Colonic mucosa (tissue), 4 donors: ENCODE results near the gene MPHOSPH6. TPM values are rescaled to one million over a fixed set of nuclear protein-coding genes. Genes with fewer than 3 reads are reported as not detected.

ENCODE experiments used
- DNase-seq: peaks from one replicate; pipeline ENCODE4 v3.0.0-alpha.2; 2020
- H3K27ac ChIP-seq: fragments of 200-600 bp; one replicate; pipeline ENCODE4 v1.8.0; 2021
- H3K27me3 ChIP-seq: fragments of 200-600 bp; one replicate; pipeline ENCODE4 v1.8.0; 2021
- H3K36me3 ChIP-seq: fragments of 200-600 bp; one replicate; pipeline ENCODE4 v1.8.0; 2021
- H3K4me1 ChIP-seq: fragments of 200-600 bp; one replicate; pipeline ENCODE4 v1.8.0; 2021; ENCODE audit warnings: mild to moderate bottlenecking
- H3K4me3 ChIP-seq: fragments of 200-600 bp; one replicate; pipeline ENCODE4 v1.8.0; 2021
- H3K9ac ChIP-seq, 2 donors: one replicate each; pipeline ENCODE4 v1.7.0; 2013; ENCODE audit warnings: control low read depth in 2 of 2, low read depth in 2 of 2, low read length in 2 of 2
- H3K9me3 ChIP-seq: fragments of 200-600 bp; one replicate; pipeline ENCODE4 v1.8.0; 2021
- CTCF ChIP-seq: fragments of 200-600 bp; IDR thresholded peaks from one replicate; pipeline ENCODE4 v1.8.0; 2022; ENCODE audit warnings: antibody characterized with exemption, mild to moderate bottlenecking
- intact Hi-C: fragments of 100-400 bp; cut with DNase I; formaldehyde crosslinking; loops from one replicate; pipeline ENCODE4 v1.14.1; 2022
- total RNA-seq, 2 donors: library from RNA; stranded (reverse); fragmentation: NEBNext Ultra II Directional in 1 of 2; extraction: Animal tissue kit (Norgen Biotek cat#: 25700) in 1 of 2; gene quantifications; one replicate each; pipeline ENCODE4 v1.2.1, GENCODE V29; 2021
- donor health status: healthy.
- donor health status: DM: no; HTN: no; CAD: no.
- donor health status: DM: no; HTN: no; CAD: no.

MPHOSPH6 gene
- total RNA-seq, 2 donors from 2014 or later: 18.1 to 22.8 TPM

DNA sequence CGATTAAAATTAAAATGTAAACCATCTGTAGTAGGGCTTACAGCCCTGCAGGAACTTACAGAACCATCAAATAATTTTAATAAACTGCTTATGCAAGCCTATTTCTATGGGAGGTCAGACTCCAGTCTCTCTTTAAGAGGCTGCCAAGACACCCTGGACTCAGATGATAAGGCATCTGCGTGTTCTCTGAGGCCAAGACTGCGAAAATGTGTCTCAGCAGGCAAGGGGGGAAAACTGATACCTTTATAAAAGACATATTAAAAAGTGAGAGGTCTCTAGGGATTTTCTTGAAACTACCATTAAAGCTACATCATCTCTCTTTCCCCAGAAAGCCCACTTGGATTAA lies 32.2 kb downstream of the MPHOSPH6 start:
- intact Hi-C loops: no loop called here
- Histone ChIP-seq H3K27me3 (no peaks in the 10 kb centered on the region), H3K36me3 (no peaks in the 10 kb centered on the region), H3K27ac (no peak overlapping the region), H3K9ac (no peak overlapping the region), H3K4me1 (no peaks in the 10 kb centered on the region), H3K4me3 (no peak overlapping the region), H3K9me3 (no peaks in the 10 kb centered on the region)
- no peak for TF ChIP-seq CTCF
- DNase-seq: no peak

GRCh38 chr16:82136956-82137821 lies 32.8 kb downstream of the MPHOSPH6 start:
- TF ChIP-seq CTCF: no peak
- Histone ChIP-seq H3K27ac (no peak overlapping the region), H3K4me1 (no peaks in the 10 kb centered on the region), H3K9ac (no peak overlapping the region), H3K36me3 (no peaks in the 10 kb centered on the region), H3K9me3 (no peaks in the 10 kb centered on the region), H3K4me3 (no peak overlapping the region), H3K27me3 (no peaks in the 10 kb centered on the region)
- DNase-seq: no peak
- intact Hi-C loops: no loop called here

GRCh38 chr16:82135844-82136243 lies 34.2 kb downstream of the MPHOSPH6 start:
- intact Hi-C loops: no loop called here
- no peaks in the 10 kb centered on the region for H3K9me3 ChIP-seq
- H3K4me1 ChIP-seq: no peaks in the 10 kb centered on the region
- no peak overlapping the region for H3K9ac ChIP-seq
- H3K36me3 ChIP-seq: no peaks in the 10 kb centered on the region
- TF ChIP-seq CTCF: no peak
- no peak for DNase-seq
- no peak overlapping the region for H3K4me3 ChIP-seq
- no peak overlapping the region for H3K27ac ChIP-seq
- H3K27me3 ChIP-seq: no peaks in the 10 kb centered on the region

- Histone ChIP-seq H3K4me1 (no peaks in the 10 kb centered on the region), H3K9me3 (no peaks in the 10 kb centered on the region), H3K27me3 (no peaks in the 10 kb centered on the region), H3K36me3 (no peaks in the 10 kb centered on the region), H3K9ac (no peak overlapping the region), H3K27ac (no peak overlapping the region), H3K4me3 (no peak overlapping the region)
- intact Hi-C loops: no loop called here
- no peak for DNase-seq
- no peak for TF ChIP-seq CTCF
Measured at GRCh38 chr16:82134846-82135245, 35.2 kb downstream of the MPHOSPH6 start.

DNA sequence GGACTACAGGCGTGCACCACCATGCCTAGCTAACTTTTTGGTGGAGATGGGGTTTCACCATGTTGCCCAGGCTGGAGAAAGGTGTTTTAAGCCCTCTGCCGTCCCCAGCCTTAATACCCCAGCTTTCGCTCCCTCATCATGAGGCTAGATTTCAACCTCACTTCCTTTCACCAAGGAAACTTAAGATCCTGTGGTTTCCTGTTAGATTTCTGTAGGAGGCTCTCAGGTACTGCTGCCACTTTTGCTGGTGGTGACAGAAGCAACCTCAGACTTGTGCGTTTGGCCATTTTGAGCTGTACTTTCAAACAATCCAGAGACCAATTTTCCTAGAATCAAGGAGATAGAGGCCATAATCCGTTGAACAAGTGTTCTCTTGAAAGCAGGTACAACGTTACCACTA lies 36.2 kb downstream of the MPHOSPH6 start:
- no peaks in the 10 kb centered on the region for H3K4me1 ChIP-seq
- no peak overlapping the region for H3K27ac ChIP-seq
- no peaks in the 10 kb centered on the region for H3K36me3 ChIP-seq
- H3K9me3 ChIP-seq: no peaks in the 10 kb centered on the region
- intact Hi-C loops: no loop called here
- DNase-seq: no peak
- H3K27me3 ChIP-seq: no peaks in the 10 kb centered on the region
- H3K9ac ChIP-seq: no peak overlapping the region
- no peak for TF ChIP-seq CTCF
- no peak overlapping the region for H3K4me3 ChIP-seq
